ENCODE measurements around the gene DCBLD1.

DNA sequence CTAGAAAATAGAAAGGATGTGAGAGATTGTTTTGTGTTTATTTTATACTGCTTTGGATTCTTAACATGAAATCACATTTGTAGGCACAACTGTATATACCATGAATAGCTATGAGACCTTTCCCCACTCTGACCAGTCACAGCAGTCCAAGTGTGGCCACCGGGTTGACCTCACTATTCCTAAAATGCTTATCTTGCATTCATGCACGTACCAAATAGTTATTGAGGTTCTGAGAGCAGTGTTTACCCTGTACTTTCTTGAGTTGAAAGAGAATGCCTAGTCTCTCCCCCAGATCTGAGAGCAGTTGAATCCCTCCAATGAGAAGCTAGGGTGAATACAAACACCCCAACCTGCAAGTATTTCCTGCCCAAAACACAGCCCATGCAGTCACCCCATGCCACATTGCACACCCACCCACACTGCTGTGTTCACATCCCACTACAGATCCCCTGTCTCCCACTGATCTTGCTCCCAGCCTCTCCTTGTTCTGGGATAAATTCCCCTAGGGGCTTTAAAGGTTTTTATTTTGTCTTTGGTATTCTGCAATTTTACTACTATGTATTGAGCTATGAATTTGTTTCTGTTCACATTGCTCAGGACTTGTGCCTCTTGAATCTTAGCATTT is 68.3 kb downstream of the DCBLD1 start:
- TF ChIP-seq, protein P1, sequence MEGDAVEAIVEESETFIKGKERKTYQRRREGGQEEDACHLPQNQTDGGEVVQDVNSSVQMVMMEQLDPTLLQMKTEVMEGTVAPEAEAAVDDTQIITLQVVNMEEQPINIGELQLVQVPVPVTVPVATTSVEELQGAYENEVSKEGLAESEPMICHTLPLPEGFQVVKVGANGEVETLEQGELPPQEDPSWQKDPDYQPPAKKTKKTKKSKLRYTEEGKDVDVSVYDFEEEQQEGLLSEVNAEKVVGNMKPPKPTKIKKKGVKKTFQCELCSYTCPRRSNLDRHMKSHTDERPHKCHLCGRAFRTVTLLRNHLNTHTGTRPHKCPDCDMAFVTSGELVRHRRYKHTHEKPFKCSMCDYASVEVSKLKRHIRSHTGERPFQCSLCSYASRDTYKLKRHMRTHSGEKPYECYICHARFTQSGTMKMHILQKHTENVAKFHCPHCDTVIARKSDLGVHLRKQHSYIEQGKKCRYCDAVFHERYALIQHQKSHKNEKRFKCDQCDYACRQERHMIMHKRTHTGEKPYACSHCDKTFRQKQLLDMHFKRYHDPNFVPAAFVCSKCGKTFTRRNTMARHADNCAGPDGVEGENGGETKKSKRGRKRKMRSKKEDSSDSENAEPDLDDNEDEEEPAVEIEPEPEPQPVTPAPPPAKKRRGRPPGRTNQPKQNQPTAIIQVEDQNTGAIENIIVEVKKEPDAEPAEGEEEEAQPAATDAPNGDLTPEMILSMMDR (conservative IDR thresholded peaks at IDR 0.05), result no peak
- no peak for TF ChIP-seq EZH2 (IDR thresholded peaks at IDR 0.05; ENCODE audit: low read depth)
